Endothelial cell of umbilical vein (primary cell): ENCODE measurements around the gene DYNC2H1. TPM values are rescaled to one million over a fixed set of nuclear protein-coding genes. Genes with fewer than 3 reads are reported as not detected.

Experiments
- BruUV-seq: library from RNA; stranded (reverse); fragments of 400-500 nt; replicated peaks from 2 replicates; lab custom pipeline; 2021; lab: Mats Ljungman, UMichigan
- CTCF ChIA-PET: fragments of 300-600, 350-600 bp; sonication (Branson Sonifier 250); formaldehyde crosslinking; loops from one replicate; lab custom pipeline; 2021; ENCODE audit warnings: antibody characterized with exemption, inconsistent platforms; lab: Charles Lee
- POLR2A ChIA-PET: fragments of 300-600, 350-600 bp; sonication (Branson Sonifier 250); formaldehyde crosslinking; loops from one replicate; lab custom pipeline; 2021; ENCODE audit warnings: antibody characterized with exemption, inconsistent platforms; lab: Charles Lee
- DNase-seq: peaks from one replicate; pipeline ENCODE4 v3.0.0-alpha.2; 2011; ENCODE audit warnings: low read depth, low spot score
- FAIRE-seq: peaks from 2 replicates; lab custom pipeline; 2011; peaks lifted over from hg19 to GRCh38; lab: Jason Lieb, UNC
- H2AFZ ChIP-seq: 2 replicates; pipeline ENCODE4 v1.6.0; 2012; ENCODE audit warnings: low read depth, low read length, control low read depth, inconsistent platforms
- H3K27ac ChIP-seq: 2 replicates; pipeline ENCODE4 v1.5.1; 2011; ENCODE audit warnings: low read depth, mild to moderate bottlenecking, control low read depth, low read length, moderate library complexity; ENCODE audit not compliant: insufficient read depth
- H3K27me3 ChIP-seq, 2 experiments: 2 replicates each; pipeline versions ENCODE4 v1.6.0 to v1.6.1; 2011; ENCODE audit warnings: low read length in 2 of 2, mixed read lengths in 1 of 2; ENCODE audit not compliant: control insufficient read depth in 2 of 2, insufficient read depth in 2 of 2
- H3K36me3 ChIP-seq, 2 experiments: 2 replicates in 1 of 2; 3 replicates in 1 of 2; pipeline ENCODE4 v1.5.1; 2011; ENCODE audit warnings: low read length in 2 of 2, mild to moderate bottlenecking in 1 of 2, moderate library complexity in 1 of 2; ENCODE audit not compliant: control insufficient read depth in 2 of 2, insufficient read depth in 2 of 2; ENCODE audit errors: extremely low read depth in 1 of 2
- H3K4me1 ChIP-seq: 3 replicates; pipeline ENCODE4 v1.5.1; 2011; ENCODE audit warnings: mild to moderate bottlenecking, low read length; ENCODE audit not compliant: control insufficient read depth, insufficient read depth; ENCODE audit errors: extremely low read depth
- H3K4me2 ChIP-seq: 2 replicates; pipeline ENCODE4 v1.6.1; 2011; ENCODE audit warnings: low read length, control low read depth, mixed read lengths; ENCODE audit not compliant: insufficient read depth
- H3K4me3 ChIP-seq, 3 experiments: fragments of 200-600 bp in 1 of 3; sonication (generic), shearing (Covaris generic) in 1 of 3; replicated peaks in 1 of 3; 2 replicates each; pipeline ENCODE4 v1.5.1; 2011 to 2016; ENCODE audit warnings: control low read depth in 3 of 3, low read length in 3 of 3, mild to moderate bottlenecking in 2 of 3, inconsistent platforms in 1 of 3, low read depth in 1 of 3, moderate library complexity in 1 of 3; ENCODE audit not compliant: insufficient read depth in 1 of 3
- H3K79me2 ChIP-seq: 2 replicates; pipeline ENCODE4 v1.6.0; 2012; ENCODE audit warnings: low read length, inconsistent platforms; ENCODE audit not compliant: control insufficient read depth, insufficient read depth
- H3K9ac ChIP-seq: replicated peaks from 2 replicates; pipeline ENCODE3; 2011; ENCODE audit warnings: low read length, control low read depth; ENCODE audit not compliant: insufficient read depth; ENCODE audit errors: extremely low read depth
- H3K9me1 ChIP-seq: replicated peaks from 3 replicates; pipeline ENCODE4 v1.6.0; 2011; ENCODE audit warnings: mild to moderate bottlenecking, low read length; ENCODE audit not compliant: control insufficient read depth, insufficient read depth; ENCODE audit errors: extremely low read depth
- H3K9me3 ChIP-seq: replicated peaks from 2 replicates; pipeline ENCODE4 v1.5.1; 2012; ENCODE audit warnings: low read length, inconsistent platforms; ENCODE audit not compliant: control insufficient read depth, insufficient read depth
- H4K20me1 ChIP-seq: replicated peaks from 2 replicates; pipeline ENCODE3; 2011; ENCODE audit warnings: mild to moderate bottlenecking, low read length; ENCODE audit not compliant: control insufficient read depth, insufficient read depth; ENCODE audit errors: extremely low read depth
- CTCF ChIP-seq, 2 donors: IDR thresholded peaks; 1 replicate in 1 of 2; 2 replicates in 1 of 2; pipeline ENCODE4 v1.5.1; 2011; ENCODE audit warnings: low read length in 2 of 2, mild to moderate bottlenecking in 2 of 2, moderate library complexity in 2 of 2, control low read depth in 1 of 2, inconsistent platforms in 1 of 2, low read depth in 1 of 2; ENCODE audit not compliant: insufficient read depth in 1 of 2; ENCODE audit errors: extremely low read depth in 1 of 2
- EZH2 ChIP-seq: IDR thresholded peaks from 2 replicates; pipeline ENCODE4 v1.6.1; 2012; ENCODE audit warnings: borderline replicate concordance, low read depth, mild to moderate bottlenecking, moderate library complexity, low read length, inconsistent platforms; ENCODE audit not compliant: severe bottlenecking
- FOS ChIP-seq: IDR thresholded peaks from 2 replicates; pipeline ENCODE4 v1.6.1; 2011; ENCODE audit warnings: mild to moderate bottlenecking, low read length, moderate library complexity, borderline replicate concordance; ENCODE audit not compliant: insufficient read depth
- GATA2 ChIP-seq: IDR thresholded peaks from 2 replicates; pipeline ENCODE4 v1.7.0; 2011; ENCODE audit warnings: low read depth, mild to moderate bottlenecking, moderate library complexity, mixed read lengths, low read length; ENCODE audit not compliant: insufficient read length, insufficient read depth
- JUN ChIP-seq: IDR thresholded peaks from 2 replicates; pipeline ENCODE4 v1.6.1; 2011; ENCODE audit warnings: borderline replicate concordance, low read depth; ENCODE audit not compliant: insufficient read length, insufficient read depth
- MAX ChIP-seq: IDR thresholded peaks from 2 replicates; pipeline ENCODE4 v1.6.1; 2011; ENCODE audit not compliant: insufficient read depth, insufficient read length
- MYC ChIP-seq: IDR thresholded peaks from one replicate; pipeline ENCODE4 v1.6.1; 2011; ENCODE audit warnings: mild to moderate bottlenecking, low read depth, low read length
- POLR2A ChIP-seq: IDR thresholded peaks from 2 replicates; pipeline ENCODE4 v1.6.1; 2012; ENCODE audit warnings: low read depth, mild to moderate bottlenecking, control low read depth, low read length
- POLR2AphosphoS5 ChIP-seq: IDR thresholded peaks from 2 replicates; pipeline ENCODE4 v1.6.1; 2012; ENCODE audit warnings: low read depth, mild to moderate bottlenecking, control low read depth, low read length, moderate library complexity; ENCODE audit not compliant: insufficient read depth
- dilution Hi-C: fragments of 300-500 bp; cut with MboI; formaldehyde crosslinking; loops from one replicate; pipeline ENCODE4 v1.15.0; 2019; ENCODE audit warnings: low sequenced_read_pairs; ENCODE audit not compliant: extremely low pct_ligation_motif_present
- intact Hi-C: fragments of 100-400 bp; cut with micrococcal nuclease; formaldehyde crosslinking; loops from one replicate; pipeline ENCODE4 v1.10.0; 2022
- polyA plus RNA-seq, 4 experiments: library from polyadenylated mRNA; depleted of rRNA in 3 of 4; stranded (reverse) in 3 of 4; unstranded in 1 of 4; fragments of >200 nt; gene quantifications; 2 replicates each; pipeline versions ENCODE4 v1.2.1 to v1.2.3, GENCODE V29; 2011 to 2012; ENCODE audit warnings: missing spikeins in 1 of 4
- total RNA-seq: library from RNA; stranded (reverse); gene quantifications from 2 replicates; pipeline ENCODE4 v1.2.3, GENCODE V29; 2021

DYNC2H1 gene
- total and polyA plus RNA-seq, 2 donors (not counting 3 experiments of a cell fraction or from before 2014, with no cell fraction given), result 1.9 to 4.2 TPM

GRCh38 chr11:103071008-103071407 lies 38.2 kb upstream of the DYNC2H1 start:
- Histone ChIP-seq H3K27ac (no peak overlapping the region), H3K9me1 (no peaks in the 10 kb centered on the region), H3K4me2 (no peak overlapping the region), H2AFZ (no peak overlapping the region), H3K27me3 (no peaks in the 10 kb centered on the region), H3K36me3 (peaks cover 3 to 6% of the 10 kb centered on the region in 2 experiments), H3K4me1 (no peaks in the 10 kb centered on the region), H3K9ac (no peak overlapping the region), H3K79me2 (peaks cover 45% of the 10 kb centered on the region), H4K20me1 (no peaks in the 10 kb centered on the region), H3K9me3 (no peaks in the 10 kb centered on the region), H3K4me3 (no peak overlapping the region)
- no peak for DNase-seq
- no TSS peak for BruUV-seq
- dilution Hi-C loops, result no loop called here
- POLR2A ChIA-PET, result no interaction called here
- FAIRE-seq, result no peak
- CTCF ChIA-PET, result no interaction called here
- intact Hi-C loops, result no loop called here
- no peak for TF ChIP-seq FOS
- no peak for TF ChIP-seq MAX
- TF ChIP-seq MYC, result no peak
- TF ChIP-seq JUN, result no peak
- TF ChIP-seq POLR2AphosphoS5, result no peak
- TF ChIP-seq EZH2, result no peak
- TF ChIP-seq GATA2, result no peak
- TF ChIP-seq POLR2A, result no peak
- TF ChIP-seq CTCF (IDR thresholded peaks at IDR 0.05; ENCODE audit: extremely low read depth in 1 of 2, insufficient read depth in 1 of 2, low read depth in 1 of 2, low read length in 2 of 2), result no peak
